Inflammatory macrophage (primary cell): Measurements from ENCODE around the gene ALDOB.
"Not testable (repeated sequence)": the region's sequence is repeated elsewhere in the genome, so short reads cannot be mapped to it uniquely, and the experiment has no call there.

Experiments used
- DNase-seq, 2 donors: peaks; one replicate each; pipeline ENCODE4 v3.0.0-alpha.2; 2020 to 2022

Gene ALDOB

GRCh38 chr9:101419863-101420262 is 15.7 kb downstream of the ALDOB start:
- DNase-seq, result no peak

- no peak for DNase-seq
These were observed 16.8 kb downstream of the ALDOB start for GRCh38 chr9:101418518-101419430.

- no peak for DNase-seq
These were observed 17.6 kb downstream of the ALDOB start for GRCh38 chr9:101417977-101418376.

GRCh38 chr9:101417389-101417788 is 18.2 kb downstream of the ALDOB start:
- no peak for DNase-seq

GRCh38 chr9:101415578-101415977 is 20.0 kb downstream of the ALDOB start:
- DNase-seq, result no peak

- DNase-seq, result no peak
These were observed 20.7 kb downstream of the ALDOB start for GRCh38 chr9:101414839-101415238.

GRCh38 chr9:101409079-101409477 is 26.5 kb downstream of the ALDOB start:
- no peak for DNase-seq

- no peak for DNase-seq
These were observed 27.0 kb downstream of the ALDOB start for GRCh38 chr9:101408374-101409078.

- DNase-seq, result no peak
These were observed 31.9 kb downstream of the ALDOB start for GRCh38 chr9:101403516-101404285.

GRCh38 chr9:101400120-101400519 is 35.5 kb downstream of the ALDOB start:
- DNase-seq, result peak in 1 of 2 donors; percentile 17

- peak; percentile 48 to 54 for DNase-seq
These were observed 36.0 kb downstream of the ALDOB start for GRCh38 chr9:101399643-101399970.

- DNase-seq, result peak; percentile 1 to 2
These were observed 36.5 kb downstream of the ALDOB start for GRCh38 chr9:101398930-101399642.

- peak; percentile 99 for DNase-seq
These were observed 37.3 kb downstream of the ALDOB start, which contains the start of the genes MRPL50 and ZNF189 for GRCh38 chr9:101398068-101398929. Gene MRPL50 (minus strand): TSS chr9:101398618. CDS start chr9:101398592, 26 bp downstream. Gene ZNF189 (plus strand): TSS chr9:101398851. CDS start chr9:101399157, 306 bp downstream.

GRCh38 chr9:101397746-101398067 is 37.9 kb downstream of the ALDOB start:
- DNase-seq, result peak; percentile 4 to 22

- DNase-seq, result no peak
These were observed 40.9 kb downstream of the ALDOB start for GRCh38 chr9:101394687-101395086.

- DNase-seq, result no peak
These were observed 42.4 kb downstream of the ALDOB start for GRCh38 chr9:101393135-101393534.

- no peak for DNase-seq
These were observed 47.0 kb downstream of the ALDOB start for GRCh38 chr9:101388507-101388993.

- DNase-seq, result peak; percentile 13 to 14
These were observed 47.6 kb downstream of the ALDOB start for GRCh38 chr9:101387871-101388506.

- not testable (repeated sequence) for DNase-seq
These were observed 50.6 kb downstream of the ALDOB start, which contains the start of gene BAAT for GRCh38 chr9:101384873-101385536. Gene BAAT (minus strand): TSS chr9:101385006. CDS start chr9:101371404, 13,602 bp downstream.

GRCh38 chr9:101383361-101383760 is 52.2 kb downstream of the ALDOB start:
- no peak for DNase-seq
